Thyroid gland (tissue), 4 donors: Measurements from ENCODE around the gene POLR3B.

ENCODE experiments used
- CTCF ChIP-seq, 6 experiments: fragments of 200-600 bp in 3 of 6; fragments of 450-650 bp in 3 of 6; sonication (generic) in 3 of 6; IDR thresholded peaks; one replicate each; pipeline ENCODE4 v1.5.1; 2016 to 2019; ENCODE audit warnings: antibody characterized with exemption in 6 of 6, mild to moderate bottlenecking in 2 of 6, inconsistent platforms in 1 of 6, moderate library complexity in 1 of 6
- POLR2A ChIP-seq, 2 donors: fragments of 450-650 bp; IDR thresholded peaks; one replicate each; pipeline ENCODE4 v1.6.1; 2017; ENCODE audit warnings: antibody characterized with exemption in 2 of 2, mild to moderate bottlenecking in 2 of 2, moderate library complexity in 1 of 2

GRCh38 chr12:106492857-106493256 is 135.3 kb downstream of the POLR3B start:
- TF ChIP-seq CTCF (IDR thresholded peaks at IDR 0.05) (no peak), POLR2A (IDR thresholded peaks at IDR 0.05) (no peak)
